Activated CD4-positive, alpha-beta T cell treated with anti-CD3 and anti-CD28 coated beads, Interleukin-2, Interleukin-4, amounts not matched to agents 100 ng/mL and 50 ng/mL, durations not matched to agents 16 hours and 8 hours (primary cell): ENCODE results near the gene UGT1A7.

Experiments
- DNase-seq: peaks from one replicate; pipeline ENCODE4 v3.0.0-alpha.2; 2020; ENCODE audit warnings: low spot score

UGT1A7 gene

GRCh38 chr2:233761040-233761769 is 79.5 kb downstream of the UGT1A7 start:
- DNase-seq: no peak

- DNase-seq: no peak
Measured at GRCh38 chr2:233764264-233764663, 82.6 kb downstream of the UGT1A7 start.

DNA sequence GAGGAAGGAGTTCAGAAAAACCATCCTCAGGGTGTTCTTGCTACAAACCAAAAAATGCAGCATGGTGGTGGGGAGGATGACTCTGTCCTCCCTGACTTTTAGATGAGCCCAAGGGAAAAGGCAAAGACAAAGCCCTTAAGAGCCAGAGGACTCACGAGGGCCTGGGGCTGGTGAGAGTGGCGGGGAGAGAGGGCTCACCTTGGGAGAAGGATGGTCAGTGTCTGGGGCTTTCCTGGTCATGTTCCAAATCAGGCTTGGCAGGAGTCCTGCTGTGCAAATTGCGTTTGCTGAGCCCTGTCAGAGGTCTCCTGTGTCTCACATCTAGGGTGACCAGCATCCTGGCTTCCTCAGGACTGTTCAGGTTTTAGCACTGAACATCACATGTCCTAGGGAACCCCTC is 83.1 kb downstream of the UGT1A7 start:
- no peak for DNase-seq

- DNase-seq: no peak
Measured at GRCh38 chr2:233766416-233766815, 84.7 kb downstream of the UGT1A7 start.

DNA sequence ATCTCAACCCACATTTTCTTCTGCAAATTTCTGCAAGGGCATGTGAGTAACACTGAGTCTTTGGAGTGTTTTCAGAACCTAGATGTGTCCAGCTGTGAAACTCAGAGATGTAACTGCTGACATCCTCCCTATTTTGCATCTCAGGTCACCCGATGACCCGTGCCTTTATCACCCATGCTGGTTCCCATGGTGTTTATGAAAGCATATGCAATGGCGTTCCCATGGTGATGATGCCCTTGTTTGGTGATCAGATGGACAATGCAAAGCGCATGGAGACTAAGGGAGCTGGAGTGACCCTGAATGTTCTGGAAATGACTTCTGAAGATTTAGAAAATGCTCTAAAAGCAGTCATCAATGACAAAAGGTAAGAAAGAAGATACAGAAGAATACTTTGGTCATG is 86.4 kb downstream of the UGT1A7 start:
- no peak for DNase-seq

DNA sequence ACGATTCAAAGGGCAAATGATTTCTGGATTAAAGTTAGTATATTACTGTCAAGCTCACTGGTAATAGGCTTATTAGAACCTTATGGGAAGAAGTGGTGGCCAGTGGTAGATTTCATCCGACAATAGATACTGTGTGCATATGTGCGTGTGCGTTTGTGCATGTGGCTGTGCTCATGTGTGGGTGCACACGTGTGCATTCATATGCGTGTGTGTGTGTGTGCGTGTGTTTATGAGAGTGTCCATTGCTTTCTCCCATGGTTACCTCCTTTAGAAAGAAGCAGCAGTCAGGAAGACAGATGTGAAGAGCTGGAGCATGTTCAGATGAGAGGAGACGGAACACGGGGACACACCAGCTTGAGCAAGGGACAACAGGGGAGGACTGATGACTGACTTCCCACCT is 87.6 kb downstream of the UGT1A7 start:
- DNase-seq: no peak

GRCh38 chr2:233772153-233772552 is 90.5 kb downstream of the UGT1A7 start:
- DNase-seq: no peak

DNA sequence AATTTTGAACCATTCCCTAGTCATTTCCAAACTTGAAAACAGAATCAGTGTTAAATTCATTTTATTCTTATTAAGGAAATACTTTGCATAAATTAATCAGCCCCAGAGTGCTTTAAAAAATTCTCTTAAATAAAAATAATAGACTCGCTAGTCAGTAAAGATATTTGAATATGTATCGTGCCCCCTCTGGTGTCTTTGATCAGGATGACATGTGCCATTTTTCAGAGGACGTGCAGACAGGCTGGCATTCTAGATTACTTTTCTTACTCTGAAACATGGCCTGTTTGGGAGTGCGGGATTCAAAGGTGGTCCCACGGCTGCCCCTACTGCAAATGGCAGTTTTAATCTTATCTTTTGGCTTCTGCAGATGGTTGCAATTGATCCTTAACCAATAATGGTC is 90.9 kb downstream of the UGT1A7 start:
- no peak for DNase-seq

- DNase-seq: no peak
Measured at GRCh38 chr2:233773854-233774253, 92.2 kb downstream of the UGT1A7 start.

- DNase-seq: no peak
Measured at GRCh38 chr2:233775414-233775813, 93.7 kb downstream of the UGT1A7 start.

- no peak for DNase-seq
Measured at GRCh38 chr2:233778030-233778429, 96.3 kb downstream of the UGT1A7 start, which contains the start of gene MROH2A. TSS of gene MROH2A (plus strand) at chr2:233778330. CDS start at chr2:233779359, 1,029 bp downstream.

DNA sequence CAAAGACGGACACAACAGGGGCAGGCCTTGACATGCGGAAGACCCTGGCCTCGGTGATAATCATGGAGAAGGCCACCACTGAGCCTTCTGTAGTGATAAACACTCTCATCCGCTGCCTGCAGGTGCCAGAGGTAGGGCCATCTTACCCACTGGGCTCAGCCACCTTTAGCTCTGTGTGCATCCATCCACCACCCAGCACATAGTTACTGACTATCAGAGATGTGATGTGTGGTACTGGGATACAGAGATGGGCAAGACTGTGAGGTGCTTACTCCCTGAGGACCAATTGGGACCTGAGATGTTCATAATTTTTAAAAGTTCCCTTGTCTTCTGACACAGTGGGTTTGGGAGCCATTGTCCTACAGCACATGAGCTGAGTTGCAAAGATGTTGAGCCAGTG is 98.0 kb downstream of the UGT1A7 start:
- DNase-seq: no peak

- DNase-seq: no peak
Measured at GRCh38 chr2:233780771-233781170, 99.1 kb downstream of the UGT1A7 start.

DNA sequence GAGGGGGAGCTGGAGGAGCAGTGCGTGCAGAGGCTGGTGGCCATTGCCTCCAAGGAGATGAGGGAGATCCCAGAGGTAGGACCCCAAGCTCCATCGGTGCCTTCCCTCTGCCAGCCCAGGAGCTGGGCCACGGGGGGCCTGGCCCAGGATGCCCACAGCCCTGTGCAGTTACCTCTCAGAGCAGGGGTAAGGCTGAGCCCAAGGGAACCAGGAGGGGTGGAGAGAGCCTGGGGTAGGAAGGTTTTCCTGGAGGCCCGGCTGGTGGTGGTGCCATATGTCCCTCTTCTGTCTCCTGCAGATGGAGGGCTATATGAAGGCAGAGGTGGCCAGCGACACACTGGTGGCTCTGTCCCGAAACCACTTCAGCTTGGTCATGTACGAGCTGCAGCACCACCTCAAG is 107.9 kb downstream of the UGT1A7 start:
- no peak for DNase-seq

DNA sequence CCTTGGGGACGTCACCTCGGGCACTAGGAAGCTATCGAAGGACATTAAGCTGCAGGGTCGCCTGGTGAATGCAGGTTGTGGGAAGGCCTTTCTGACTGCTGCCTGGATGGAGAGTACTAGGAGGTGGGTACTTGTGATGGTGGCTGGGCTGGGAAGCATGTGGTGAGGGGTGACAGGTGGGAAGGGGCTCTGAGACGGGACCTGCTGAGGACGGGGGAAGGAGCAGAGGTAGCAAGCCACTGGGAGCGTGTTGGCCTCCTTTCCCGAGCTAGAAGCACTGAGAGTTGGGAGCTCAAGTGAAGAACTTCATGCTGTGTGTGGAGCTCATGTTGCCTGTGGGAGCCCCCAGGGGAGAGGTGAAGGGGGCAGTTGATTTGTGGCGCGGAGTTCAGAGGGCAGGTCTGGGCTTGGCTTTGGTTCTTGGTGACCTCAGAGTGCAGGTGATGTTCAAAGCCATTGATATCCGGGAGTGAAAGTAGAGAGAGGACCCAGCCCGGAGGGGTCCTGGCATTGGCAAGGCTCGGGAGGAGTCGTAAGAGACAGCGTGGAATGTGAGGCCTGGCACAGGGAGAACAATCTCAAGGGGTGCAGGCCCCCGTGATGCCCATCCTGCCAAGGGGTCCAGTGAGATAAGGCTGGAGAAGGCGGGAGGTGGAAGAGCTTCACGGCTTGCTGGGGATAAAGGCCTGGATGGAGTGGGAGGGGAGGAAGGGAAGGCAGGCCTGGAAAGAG is 109.6 kb downstream of the UGT1A7 start:
- no peak for DNase-seq

GRCh38 chr2:233791883-233792329 is 110.2 kb downstream of the UGT1A7 start:
- DNase-seq: no peak

- no peak for DNase-seq
Measured at GRCh38 chr2:233792720-233793119, 111.0 kb downstream of the UGT1A7 start.

DNA sequence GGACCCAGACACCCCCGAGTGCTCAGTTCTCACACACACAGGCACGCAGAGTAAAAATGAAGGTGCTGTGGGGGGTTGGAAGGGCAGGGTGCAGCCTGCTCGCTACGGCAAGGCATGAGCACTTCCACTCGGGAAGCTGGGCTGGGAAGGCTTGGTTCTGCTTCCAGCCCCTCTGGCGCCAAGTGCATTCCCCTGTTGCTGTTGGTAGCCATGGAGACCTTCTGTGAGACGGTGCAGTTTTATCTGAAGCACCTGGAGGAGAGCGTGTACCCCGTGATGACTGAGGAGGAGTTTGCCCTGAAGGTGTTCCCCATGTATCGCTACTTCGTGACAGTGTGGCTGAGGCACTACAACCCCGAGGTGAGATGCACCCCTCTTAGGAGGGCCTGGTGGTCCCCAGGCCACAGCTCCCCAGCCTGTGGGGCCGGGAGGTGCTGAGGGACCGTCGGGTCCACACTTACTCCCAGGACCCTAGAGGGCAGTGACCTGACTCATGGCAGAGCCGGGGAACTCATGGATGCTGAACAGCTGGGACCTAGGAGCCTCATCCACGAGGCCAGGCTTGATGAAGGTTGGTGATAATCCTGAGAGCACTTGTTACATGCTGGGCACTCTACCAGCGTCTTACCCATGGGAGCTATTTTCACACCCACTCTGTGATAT is 111.9 kb downstream of the UGT1A7 start:
- DNase-seq: no peak

DNA sequence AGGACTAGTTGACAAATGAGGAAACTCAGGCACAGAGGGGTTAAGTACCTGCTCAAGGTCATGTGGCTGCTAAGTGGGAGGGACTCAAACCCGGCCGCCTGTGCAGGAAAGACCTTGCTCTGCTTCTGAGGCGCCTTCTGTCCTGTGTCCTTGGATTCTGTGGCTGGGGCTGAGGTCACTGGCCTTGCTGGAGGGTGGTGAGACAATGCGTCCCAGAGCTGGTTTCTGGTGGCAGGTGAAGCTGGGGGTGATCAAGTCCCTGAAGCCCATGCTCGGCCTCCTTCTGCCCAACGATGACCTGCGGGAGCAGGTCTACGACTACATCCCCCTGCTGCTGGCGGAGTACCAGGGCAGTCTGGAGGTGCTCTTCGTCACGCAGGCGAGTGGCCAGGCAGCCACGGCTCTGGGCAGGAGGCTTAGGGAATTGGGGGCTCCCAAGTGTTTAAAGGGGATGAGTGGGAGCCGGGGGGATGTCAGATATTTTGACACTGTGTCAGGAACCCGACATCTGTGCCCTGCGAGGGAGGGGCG is 112.5 kb downstream of the UGT1A7 start:
- DNase-seq: no peak

GRCh38 chr2:233795735-233796171 is 114.1 kb downstream of the UGT1A7 start:
- DNase-seq: no peak

GRCh38 chr2:233796254-233796653 is 114.6 kb downstream of the UGT1A7 start:
- no peak for DNase-seq

DNA sequence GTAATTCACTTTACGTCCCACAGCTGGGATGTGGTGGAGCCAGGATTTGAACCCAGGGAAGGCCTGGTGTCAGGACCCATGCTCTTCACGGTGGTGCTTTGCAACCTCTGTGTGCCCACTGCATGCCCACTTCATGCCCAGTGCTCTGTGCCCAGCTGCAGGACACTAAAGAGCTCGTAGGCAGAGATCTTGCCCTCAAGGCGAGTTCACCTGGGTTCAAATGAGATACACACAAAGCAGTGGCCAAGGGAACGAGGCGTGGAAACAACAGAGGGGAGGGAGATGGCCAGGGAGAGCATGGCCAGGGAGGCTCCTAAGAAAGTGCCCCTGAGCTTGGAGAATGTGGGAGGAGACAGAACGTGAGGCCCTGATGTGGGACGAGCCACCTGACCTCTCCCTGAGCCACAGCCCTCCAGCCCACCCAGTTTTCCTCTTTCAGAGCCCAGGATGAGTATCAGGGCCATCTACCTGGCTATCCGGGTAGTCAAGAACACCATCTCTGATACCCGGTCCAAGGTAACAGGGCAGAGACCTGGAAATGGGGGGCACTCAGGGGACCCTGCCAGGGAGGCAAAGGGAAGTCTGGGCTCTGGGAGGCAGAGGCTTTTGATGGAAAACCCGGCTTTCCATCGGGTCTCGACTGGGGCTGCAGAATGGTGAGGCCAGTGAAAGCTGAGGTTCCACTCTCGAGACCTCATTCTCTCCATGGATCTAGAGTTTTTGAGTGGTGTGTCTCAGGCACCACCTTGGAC is 116.8 kb downstream of the UGT1A7 start:
- no peak for DNase-seq
